Vagina (tissue), 2 donors: ENCODE data around the gene FAM163B.

Experiments used
- CTCF ChIP-seq, 3 experiments: fragments of 450-650 bp in 2 of 3; fragments of 200-600 bp in 1 of 3; sonication (generic) in 1 of 3; IDR thresholded peaks; one replicate each; pipeline ENCODE4 v1.5.1; 2017 to 2019; ENCODE audit warnings: antibody characterized with exemption in 3 of 3, mild to moderate bottlenecking in 2 of 3, moderate library complexity in 2 of 3
- POLR2AphosphoS5 ChIP-seq, 2 donors: sonication (generic); formaldehyde crosslinking; IDR thresholded peaks; one replicate each; pipeline ENCODE4 v1.9.0; 2017; ENCODE audit warnings: antibody characterized with exemption in 2 of 2, mild to moderate bottlenecking in 2 of 2, low read depth in 1 of 2; ENCODE audit not compliant: insufficient read depth in 1 of 2

- TF ChIP-seq POLR2AphosphoS5 (IDR thresholded peaks at IDR 0.05; ENCODE audit: insufficient read depth in 1 of 2, low read depth in 1 of 2): no peak
- TF ChIP-seq CTCF (IDR thresholded peaks at IDR 0.05): no peak
Observed at GRCh38 chr9:133615186-133615585, 6.0 kb upstream of the FAM163B start.
